HG03432 (cell line): ENCODE data around the gene SIL1.

ENCODE experiments used
- ATAC-seq: cut with Tn5 transposase; IDR thresholded peaks from one replicate; pipeline ENCODE4 v1.9.1; 2021; ENCODE audit warnings: mild to moderate bottlenecking, moderate library complexity; ENCODE audit not compliant: unreplicated experiment

Gene SIL1

GRCh38 chr5:138964647-138965201, 233.4 kb downstream of the SIL1 start:
- ATAC-seq, result no peak

- no peak for ATAC-seq
These were observed 234.3 kb downstream of the SIL1 start for GRCh38 chr5:138963763-138964371.

GRCh38 chr5:138962614-138963370, 235.4 kb downstream of the SIL1 start:
- ATAC-seq, result no peak

DNA sequence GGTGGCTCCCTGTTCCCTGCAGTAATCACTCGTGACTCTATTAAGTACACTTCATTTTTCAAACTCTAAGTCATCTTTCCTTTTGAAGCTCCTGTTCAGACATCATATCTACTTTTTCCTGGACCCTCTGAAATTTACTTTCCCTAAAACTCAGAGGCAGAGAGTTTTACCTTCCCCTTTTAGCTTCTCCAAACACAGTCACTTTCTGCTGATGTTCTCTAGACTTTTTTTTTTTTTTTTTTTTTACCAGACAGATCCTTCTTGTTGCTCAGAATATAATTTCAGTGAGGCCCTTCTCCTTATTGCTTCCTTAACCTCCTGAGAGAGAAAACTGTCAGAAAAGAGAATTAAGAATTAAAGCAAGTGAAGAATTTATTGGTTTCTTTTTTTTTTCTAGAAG, 236.4 kb downstream of the SIL1 start:
- no peak for ATAC-seq

- no peak for ATAC-seq
These were observed 236.9 kb downstream of the SIL1 start for GRCh38 chr5:138961221-138961620.

DNA sequence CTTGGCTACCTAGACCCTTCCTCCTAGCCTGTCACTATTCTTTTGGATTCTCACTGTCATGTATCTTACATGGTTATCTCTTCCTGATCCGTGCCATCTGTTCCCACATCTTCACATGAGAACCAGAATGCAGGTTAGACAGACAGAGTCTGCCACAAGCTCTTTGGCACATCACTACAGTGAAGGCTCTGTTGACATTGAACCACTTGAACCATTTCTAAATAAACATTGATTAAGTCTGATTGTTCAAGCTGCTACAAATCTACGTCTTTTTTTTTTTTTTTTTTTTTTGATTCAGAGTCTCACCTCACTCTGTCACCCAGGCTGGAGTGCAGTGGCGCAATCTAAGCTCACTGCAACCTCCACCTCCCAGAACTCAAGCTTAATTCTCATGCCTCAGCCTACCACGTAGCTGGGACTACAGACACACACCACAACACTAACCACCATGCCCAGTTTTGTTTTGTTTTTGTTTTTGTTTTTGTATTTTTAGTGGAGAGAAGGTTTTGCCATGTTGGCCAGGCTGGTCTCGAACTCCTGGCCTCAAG, 237.9 kb downstream of the SIL1 start:
- ATAC-seq, result no peak

- no peak for ATAC-seq
These were observed 241.4 kb downstream of the SIL1 start for GRCh38 chr5:138956801-138957200.

DNA sequence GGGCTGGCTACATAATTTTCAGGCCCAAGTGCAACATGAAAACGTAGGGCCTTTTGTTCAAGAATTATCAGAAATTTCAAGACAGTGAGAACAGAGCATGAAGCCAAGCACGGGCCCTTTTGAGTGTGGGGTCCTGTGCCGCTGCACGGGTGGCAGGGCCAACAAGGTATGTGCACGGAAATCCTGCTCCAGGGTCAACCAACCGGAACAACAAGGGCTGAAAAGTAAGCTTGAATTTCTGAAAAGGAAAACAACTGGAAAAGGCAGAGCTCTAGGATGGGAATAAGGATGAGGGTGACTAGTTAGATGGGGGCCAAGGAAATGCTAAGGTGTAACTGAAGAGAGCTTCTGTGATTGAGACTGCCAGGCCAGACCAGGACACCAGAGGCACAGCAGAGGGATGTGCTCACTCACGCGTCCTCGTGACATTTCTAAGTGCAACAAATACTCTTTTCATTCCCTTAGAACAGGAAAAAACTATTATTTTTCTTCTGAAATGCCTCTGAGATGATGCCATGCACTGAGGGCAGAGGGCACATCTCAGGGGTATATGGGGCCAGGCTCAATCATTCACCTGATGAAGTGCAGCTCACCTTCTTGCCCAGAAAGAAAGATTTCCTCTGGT, 242.4 kb downstream of the SIL1 start:
- no peak for ATAC-seq

DNA sequence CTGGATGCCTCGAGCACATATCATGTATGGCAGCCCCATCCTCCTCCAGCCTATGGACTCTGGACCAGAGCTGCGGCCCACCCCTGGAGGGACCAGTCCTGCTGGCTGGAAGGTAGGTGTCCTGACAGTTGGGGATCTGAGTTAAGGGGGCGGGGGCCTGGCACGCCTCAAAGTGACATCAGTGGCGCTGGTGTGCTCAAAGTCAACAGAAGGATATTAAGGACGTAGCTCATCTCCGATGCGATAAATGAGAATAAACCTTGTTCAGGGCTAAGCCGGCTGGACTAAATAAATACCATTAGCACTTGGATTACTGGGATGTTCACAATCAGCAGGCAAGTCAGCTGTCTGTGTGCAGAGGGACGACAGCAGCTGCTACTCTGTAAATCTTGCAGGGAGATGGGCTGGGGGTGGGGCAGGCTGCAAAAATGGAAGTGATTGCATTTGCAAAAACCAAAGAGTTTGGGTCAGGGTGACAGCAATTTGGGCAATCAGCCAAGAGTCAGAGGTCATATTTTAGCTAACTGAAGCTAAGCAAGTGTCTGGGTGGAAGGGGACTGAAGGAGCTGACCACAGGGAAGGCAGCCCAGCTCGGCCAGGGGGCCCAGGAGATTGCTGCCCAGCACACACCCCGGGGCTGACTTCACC, 243.0 kb downstream of the SIL1 start:
- no peak for ATAC-seq

GRCh38 chr5:138954257-138955012, 243.7 kb downstream of the SIL1 start:
- no peak for ATAC-seq

DNA sequence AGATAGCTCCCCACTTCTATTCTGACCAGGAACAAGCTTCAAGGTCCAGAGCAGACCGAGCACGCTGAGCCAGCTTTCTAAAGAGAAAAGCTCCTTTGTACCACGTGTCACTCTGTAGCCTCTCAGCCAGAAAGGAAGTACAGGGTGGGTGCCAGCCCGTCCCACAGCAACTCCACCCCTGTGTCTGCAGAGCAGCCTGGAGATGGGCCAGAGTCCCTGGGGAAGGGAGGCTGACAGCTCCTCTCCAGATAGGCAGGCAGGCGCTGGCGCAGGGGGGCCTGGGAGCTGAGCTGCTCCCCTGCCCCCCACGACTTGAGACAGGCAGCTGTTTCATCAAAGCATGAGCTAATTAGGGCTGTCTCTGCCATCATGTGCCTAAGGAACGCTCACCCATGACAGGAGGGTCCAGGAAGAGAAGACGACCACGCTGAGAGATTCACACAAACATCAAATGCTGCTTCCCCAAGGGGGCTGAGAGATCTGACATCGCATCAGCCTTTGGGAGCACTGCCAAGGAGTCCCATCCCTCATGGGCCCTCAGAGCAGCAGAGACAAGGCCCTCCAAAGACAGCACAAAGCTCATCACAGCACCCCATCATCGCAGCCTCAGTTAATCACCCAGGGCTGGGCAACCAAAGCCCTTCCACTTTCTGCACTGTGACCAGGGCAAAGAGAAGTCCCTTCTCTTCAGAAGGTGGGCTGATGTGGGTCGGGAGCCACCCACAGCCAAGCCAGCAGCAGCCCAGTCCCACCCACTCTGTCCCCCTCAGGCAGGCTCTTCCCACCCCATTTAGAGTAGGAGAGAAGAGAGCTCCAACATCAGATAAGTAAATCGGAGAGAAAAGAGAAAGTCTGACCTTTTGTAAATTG, 244.5 kb downstream of the SIL1 start:
- peak; percentile 80 for ATAC-seq

- ATAC-seq, result no peak
These were observed 245.2 kb downstream of the SIL1 start for GRCh38 chr5:138952962-138953361.

- no peak for ATAC-seq
These were observed 246.0 kb downstream of the SIL1 start for GRCh38 chr5:138951986-138952735.

- ATAC-seq, result no peak
These were observed 246.8 kb downstream of the SIL1 start for GRCh38 chr5:138951091-138951985.

DNA sequence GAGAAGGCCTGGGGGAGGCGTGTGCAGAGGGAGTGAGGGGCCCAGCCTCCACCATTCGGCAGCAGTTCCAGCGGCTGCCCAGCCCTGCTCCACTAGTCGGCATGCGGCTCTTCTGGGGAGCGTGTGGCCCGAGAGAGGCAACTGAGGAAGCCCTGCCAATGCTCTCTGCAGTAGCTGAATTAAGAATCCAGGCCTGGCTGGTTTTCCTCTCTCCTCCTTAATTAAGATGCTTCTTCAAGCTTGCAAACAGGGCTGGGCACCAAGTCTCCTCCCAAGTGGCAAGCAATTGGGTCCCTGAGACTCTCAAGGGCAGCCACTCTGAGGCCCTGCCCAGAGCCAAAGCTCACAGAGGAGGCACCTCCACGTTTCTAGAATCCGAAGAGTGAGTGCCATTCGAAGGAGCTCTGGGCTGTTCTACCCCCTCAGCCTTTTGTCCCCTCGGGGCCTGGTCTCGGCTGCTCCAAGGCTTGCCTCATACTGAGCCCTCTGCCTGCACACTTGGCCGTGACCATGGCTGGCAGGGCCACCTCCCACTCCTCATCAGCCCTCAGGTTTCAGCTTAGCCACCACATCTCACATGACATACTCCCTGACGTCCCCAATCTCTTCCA, 247.6 kb downstream of the SIL1 start:
- ATAC-seq, result no peak

- ATAC-seq, result no peak
These were observed 248.2 kb downstream of the SIL1 start for GRCh38 chr5:138949988-138950387.

GRCh38 chr5:138949223-138949574, 249.0 kb downstream of the SIL1 start:
- ATAC-seq, result no peak
